H9 (cell line): ENCODE measurements around the gene CTNNA3. TPM values are rescaled to one million over a fixed set of nuclear protein-coding genes. Genes with fewer than 3 reads are reported as not detected.

Experiments used
- DNase-seq: peaks from one replicate; pipeline ENCODE4 v3.0.0-alpha.2; 2017
- H2AFZ ChIP-seq: one replicate; pipeline ENCODE4 v1.6.1; 2013; ENCODE audit warnings: mild to moderate bottlenecking, low read length, control low read depth, moderate library complexity
- H2AK5ac ChIP-seq: 2 replicates; pipeline ENCODE4 v1.6.1; 2013; ENCODE audit warnings: low read length, control low read depth, mixed read lengths; ENCODE audit not compliant: insufficient read length
- H2BK120ac ChIP-seq: one replicate; pipeline ENCODE4 v1.6.1; 2013; ENCODE audit warnings: low read depth, mild to moderate bottlenecking, low read length, control low read depth, inconsistent platforms; ENCODE audit not compliant: poor library complexity, severe bottlenecking
- H2BK12ac ChIP-seq: 2 replicates; pipeline ENCODE4 v1.6.1; 2013; ENCODE audit warnings: low read length, control low read depth, mixed read lengths, low read depth; ENCODE audit not compliant: insufficient read length
- H2BK15ac ChIP-seq: 2 replicates; pipeline ENCODE4 v1.6.1; 2013; ENCODE audit warnings: low read depth, low read length, control low read depth
- H2BK20ac ChIP-seq: one replicate; pipeline ENCODE4 v1.6.1; 2013; ENCODE audit warnings: low read depth, mild to moderate bottlenecking, low read length, control low read depth, inconsistent platforms; ENCODE audit not compliant: poor library complexity, severe bottlenecking
- H2BK5ac ChIP-seq: 2 replicates; pipeline ENCODE4 v1.6.1; 2013; ENCODE audit warnings: low read length, control low read depth, mixed read lengths; ENCODE audit not compliant: insufficient read length
- H3K14ac ChIP-seq: 2 replicates; pipeline ENCODE4 v1.6.1; 2013; ENCODE audit warnings: low read length, control low read depth; ENCODE audit not compliant: insufficient read depth
- H3K18ac ChIP-seq: 2 replicates; pipeline ENCODE4 v1.6.1; 2013; ENCODE audit warnings: low read depth, mild to moderate bottlenecking, mixed read lengths, low read length, control low read depth; ENCODE audit not compliant: insufficient read length
- H3K23ac ChIP-seq: 2 replicates; pipeline ENCODE4 v1.6.1; 2013; ENCODE audit warnings: low read length, control low read depth, mixed read lengths, low read depth; ENCODE audit not compliant: insufficient read length
- H3K23me2 ChIP-seq: 2 replicates; pipeline ENCODE4 v1.6.1; 2013; ENCODE audit warnings: low read depth, mild to moderate bottlenecking, mixed read lengths, low read length, control low read depth; ENCODE audit not compliant: insufficient read length, poor library complexity, severe bottlenecking
- H3K27ac ChIP-seq: 2 replicates; pipeline ENCODE4 v1.5.1; 2013; ENCODE audit warnings: low read length, control low read depth, mixed read lengths, low read depth; ENCODE audit not compliant: insufficient read length
- H3K27me3 ChIP-seq: 2 replicates; pipeline ENCODE4 v1.6.1; 2013; ENCODE audit warnings: low read length, control low read depth, inconsistent platforms; ENCODE audit not compliant: insufficient read depth
- H3K4ac ChIP-seq: 2 replicates; pipeline ENCODE4 v1.6.1; 2013; ENCODE audit warnings: low read depth, mild to moderate bottlenecking, control low read depth, inconsistent platforms, low read length, moderate library complexity
- H3K4me1 ChIP-seq: 2 replicates; pipeline ENCODE4 v1.6.1; 2013; ENCODE audit warnings: low read length, control low read depth, inconsistent platforms; ENCODE audit not compliant: insufficient read depth
- H3K4me2 ChIP-seq: 2 replicates; pipeline ENCODE4 v1.6.1; 2013; ENCODE audit warnings: low read length, control low read depth, mixed read lengths; ENCODE audit not compliant: insufficient read length, insufficient read depth
- H3K56ac ChIP-seq: 2 replicates; pipeline ENCODE4 v1.6.1; 2013; ENCODE audit warnings: low read depth, mild to moderate bottlenecking, mixed read lengths, low read length, control low read depth; ENCODE audit not compliant: insufficient read length
- H3K79me1 ChIP-seq: 2 replicates; pipeline ENCODE4 v1.6.1; 2013; ENCODE audit warnings: low read depth, mild to moderate bottlenecking, moderate library complexity, low read length, control low read depth, inconsistent platforms; ENCODE audit not compliant: insufficient read depth, poor library complexity, severe bottlenecking
- H3K79me2 ChIP-seq: 2 replicates; pipeline ENCODE4 v1.6.1; 2013; ENCODE audit warnings: low read length, control low read depth, inconsistent platforms; ENCODE audit not compliant: insufficient read depth
- H3K9ac ChIP-seq: 2 replicates; pipeline ENCODE4 v1.6.1; 2013; ENCODE audit warnings: low read length, control low read depth, mixed read lengths; ENCODE audit not compliant: insufficient read length; ENCODE audit errors: extremely low read depth
- H3K9me3 ChIP-seq: one replicate; pipeline ENCODE4 v1.6.1; 2013; ENCODE audit warnings: low read depth, low read length, inconsistent platforms; ENCODE audit not compliant: control insufficient read depth
- H3T11ph ChIP-seq: one replicate; pipeline ENCODE4 v1.6.1; 2013; ENCODE audit warnings: mild to moderate bottlenecking, low read length, control low read depth, inconsistent platforms
- H4K20me1 ChIP-seq: one replicate; pipeline ENCODE4 v1.6.1; 2013; ENCODE audit not compliant: control insufficient read depth, insufficient read length, insufficient read depth
- H4K5ac ChIP-seq: 2 replicates; pipeline ENCODE4 v1.6.1; 2013; ENCODE audit warnings: low read depth, mild to moderate bottlenecking, mixed read lengths, low read length, control low read depth; ENCODE audit not compliant: insufficient read length
- H4K8ac ChIP-seq: replicated peaks from 2 replicates; pipeline ENCODE4 v1.6.1; 2013; ENCODE audit warnings: low read length, control low read depth, mixed read lengths, low read depth; ENCODE audit not compliant: insufficient read length
- H4K91ac ChIP-seq: 2 replicates; pipeline ENCODE4 v1.6.1; 2013; ENCODE audit warnings: low read depth, mild to moderate bottlenecking, moderate library complexity, mixed read lengths, low read length, control low read depth; ENCODE audit not compliant: insufficient read length
- H3K27ac Mint-ChIP-seq, 3 experiments: 2 replicates in 2 of 3; 3 replicates in 1 of 3; pipeline ENCODE4 v1.8.0; 2020 to 2021; ENCODE audit warnings: mixed read lengths in 3 of 3, mild to moderate bottlenecking in 1 of 3, moderate library complexity in 1 of 3
- H3K27me3 Mint-ChIP-seq: 2 replicates; pipeline ENCODE4 v1.8.0; 2021; ENCODE audit warnings: low read depth, mild to moderate bottlenecking, moderate library complexity, mixed read lengths
- H3K36me3 Mint-ChIP-seq, 3 experiments: 2 replicates in 2 of 3; 3 replicates in 1 of 3; pipeline ENCODE4 v1.8.0; 2020 to 2021; ENCODE audit warnings: low read depth in 3 of 3, mixed read lengths in 3 of 3; ENCODE audit not compliant: insufficient read depth in 1 of 3
- H3K4me1 Mint-ChIP-seq, 2 experiments: 2 replicates each; pipeline ENCODE4 v1.8.0; 2020; ENCODE audit warnings: mixed read lengths in 2 of 2
- H3K4me3 Mint-ChIP-seq, 2 experiments: 2 replicates in 1 of 2; 3 replicates in 1 of 2; pipeline ENCODE4 v1.8.0; 2020 to 2021; ENCODE audit warnings: mild to moderate bottlenecking in 2 of 2, mixed read lengths in 2 of 2, moderate library complexity in 1 of 2
- H3K9me3 Mint-ChIP-seq, 2 experiments: 2 replicates in 1 of 2; 3 replicates in 1 of 2; pipeline ENCODE4 v1.8.0; 2020; ENCODE audit warnings: mild to moderate bottlenecking in 2 of 2, mixed read lengths in 2 of 2, moderate library complexity in 1 of 2
- CTCF ChIP-seq: fragments of 200-600 bp; sonication (generic); conservative IDR thresholded peaks from 3 replicates; pipeline ENCODE4 v1.8.0; 2021; ENCODE audit warnings: antibody characterized with exemption, mild to moderate bottlenecking
- WGBS: extraction: QIAGEN DNeasy Blood & Tissue Kit; methylation state at CpG from one replicate; pipeline ENCODE4 v1.1.7; 2013; ENCODE audit warnings: missing lambda C conversion rate, low lambda C conversion rate, mixed read lengths; ENCODE audit not compliant: insufficient read length; ENCODE audit errors: extremely low coverage; 5-methylcytosine and 5-hydroxymethylcytosine counted together
- total RNA-seq: library from RNA; stranded (reverse); gene quantifications from 2 replicates; pipeline ENCODE4 v1.2.1, GENCODE V29; 2021

CTNNA3 gene
- total RNA-seq, 1 experiment from 2014 or later: 3.3 TPM

DNA sequence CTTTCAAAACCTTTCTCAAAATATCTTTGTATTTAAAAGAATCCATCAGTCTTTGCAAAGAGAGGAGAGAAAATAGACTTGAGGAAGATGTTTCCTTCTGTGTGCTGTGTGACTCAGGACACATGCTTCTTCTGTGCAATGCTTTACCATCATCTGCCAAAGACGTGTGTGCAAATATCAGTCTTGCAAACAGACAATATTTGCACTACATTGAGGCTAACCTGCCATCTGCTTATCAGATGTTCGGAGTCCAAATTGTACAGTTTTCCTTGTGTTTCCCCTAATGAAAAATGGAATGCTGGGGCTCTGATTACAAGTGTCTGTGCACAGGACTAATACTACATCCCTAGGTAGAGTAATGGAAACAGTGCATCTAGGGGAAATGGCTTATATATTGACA is 1123.3 kb downstream of the CTNNA3 start:
- no peak overlapping the region for H2AFZ ChIP-seq
- H3K18ac ChIP-seq: no peak overlapping the region
- no peak overlapping the region for H3T11ph ChIP-seq
- no peaks in the 10 kb centered on the region for H3K79me1 ChIP-seq
- no peaks in the 10 kb centered on the region for H3K36me3 Mint-ChIP-seq
- WGBS: no CpG with 5 or more reads among the region's 2 CpGs
- no peak overlapping the region for H4K91ac ChIP-seq
- no peak for TF ChIP-seq CTCF
- H4K5ac ChIP-seq: no peak overlapping the region
- H2BK15ac ChIP-seq: no peak overlapping the region
- H3K4me1 ChIP-seq: no peaks in the 10 kb centered on the region
- no peak overlapping the region for H2BK120ac ChIP-seq
- no peak overlapping the region for H3K4me2 ChIP-seq
- H3K9me3 Mint-ChIP-seq: no peaks in the 10 kb centered on the region
- no peak overlapping the region for H3K27ac Mint-ChIP-seq
- H3K27me3 ChIP-seq: no peaks in the 10 kb centered on the region
- no peak overlapping the region for H3K56ac ChIP-seq
- no peaks in the 10 kb centered on the region for H3K23me2 ChIP-seq
- H2AK5ac ChIP-seq: no peak overlapping the region
- H3K14ac ChIP-seq: no peak overlapping the region
- no peak overlapping the region for H2BK5ac ChIP-seq
- H4K20me1 ChIP-seq: no peaks in the 10 kb centered on the region
- H2BK20ac ChIP-seq: no peak overlapping the region
- H3K9me3 ChIP-seq: no peaks in the 10 kb centered on the region
- DNase-seq: no peak
- no peak overlapping the region for H2BK12ac ChIP-seq
- H3K79me2 ChIP-seq: no peaks in the 10 kb centered on the region
- peaks cover 3% of the 10 kb centered on the region in 2 experiments for H3K4me1 Mint-ChIP-seq
- no peak overlapping the region for H3K9ac ChIP-seq
- no peak overlapping the region for H3K4me3 Mint-ChIP-seq
- no peak overlapping the region for H4K8ac ChIP-seq
- no peak overlapping the region for H3K23ac ChIP-seq
- H3K4ac ChIP-seq: no peak overlapping the region
- no peaks in the 10 kb centered on the region for H3K27me3 Mint-ChIP-seq
- no peak overlapping the region for H3K27ac ChIP-seq
